ENCODE results near the gene FBXO24. TPM values are rescaled to one million over a fixed set of nuclear protein-coding genes. Genes with fewer than 3 reads are reported as not detected.
A peak's percentile ranks its signal among the peaks of the same experiment; 100 is the strongest.

Gene FBXO24
- total and polyA plus RNA-seq, 2 of the 8 experiments (the other 6 are each of a cell fraction or from before 2014, with no cell fraction given): 0.35 to 0.57 TPM

DNA sequence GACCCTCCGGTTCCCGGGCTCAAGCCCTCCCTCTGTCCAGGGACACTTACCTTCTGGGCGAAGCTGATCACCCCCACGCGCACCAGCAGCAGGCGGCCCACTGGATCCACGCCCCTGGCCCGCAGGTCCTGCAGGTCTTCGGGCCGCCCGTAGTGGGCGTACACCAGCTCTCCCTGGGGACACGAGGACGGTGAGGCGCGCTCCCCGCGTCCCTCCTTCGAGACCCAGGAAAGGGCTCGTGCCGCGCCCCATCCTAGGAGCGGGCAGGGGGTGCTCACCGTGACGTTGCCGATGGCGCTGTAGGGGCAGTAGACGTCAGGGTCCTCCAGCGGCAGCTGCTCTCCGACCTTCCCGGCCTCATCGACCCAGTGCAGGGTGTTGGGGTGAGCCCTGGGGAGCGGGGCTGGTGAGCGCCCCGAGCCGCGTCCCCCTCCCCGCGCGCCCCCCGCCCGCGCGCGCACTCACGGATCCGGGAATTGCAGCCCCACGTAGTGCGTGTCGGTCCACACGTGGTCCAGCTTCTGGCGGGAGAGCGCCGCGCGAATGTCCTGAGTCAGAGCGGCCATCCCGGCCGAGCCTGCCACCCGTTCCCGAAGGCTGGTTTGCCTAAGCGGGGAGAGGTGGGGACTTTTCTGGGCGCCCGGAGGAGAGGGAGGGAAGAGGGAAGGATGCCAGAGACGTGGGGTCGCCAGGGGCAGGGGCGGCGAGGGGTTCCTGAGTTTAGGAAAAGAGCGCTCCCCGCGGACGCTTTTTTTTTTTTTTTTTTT, 47.0 kb downstream of the FBXO24 start:
- H3K23me2 ChIP-seq (ENCODE audit: low read depth, low read length): peaks cover 6% of the 10 kb centered on the region; the same call in 1 of the 2 replicates
- TF ChIP-seq CREB1 (IDR thresholded peaks at IDR 0.05) (peak; percentile 90), JUND (IDR thresholded peaks at IDR 0.05; ENCODE audit: low read length) (no peak), SP4 (IDR thresholded peaks at IDR 0.05; ENCODE audit: low read length) (no peak), PHF8 (conservative IDR thresholded peaks at IDR 0.05; ENCODE audit: low read depth, low read length) (0 out of 2 replicates have a peak, but pooled peaks have one; percentile 37), RAD21 (IDR thresholded peaks at IDR 0.05 in 1 of 2, conservative IDR thresholded peaks at IDR 0.05 in 1 of 2; ENCODE audit: low read depth in 2 of 2, low read length in 2 of 2) (peak; percentile 22 to 32; a peak in 2 of 4 replicates)
- TF ChIP-seq, protein P1, sequence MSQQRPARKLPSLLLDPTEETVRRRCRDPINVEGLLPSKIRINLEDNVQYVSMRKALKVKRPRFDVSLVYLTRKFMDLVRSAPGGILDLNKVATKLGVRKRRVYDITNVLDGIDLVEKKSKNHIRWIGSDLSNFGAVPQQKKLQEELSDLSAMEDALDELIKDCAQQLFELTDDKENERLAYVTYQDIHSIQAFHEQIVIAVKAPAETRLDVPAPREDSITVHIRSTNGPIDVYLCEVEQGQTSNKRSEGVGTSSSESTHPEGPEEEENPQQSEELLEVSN (IDR thresholded peaks at IDR 0.05): peak; percentile 87

More for the DNA sequence above, 47.0 kb downstream of the FBXO24 start:
- no peak overlapping the region for H3K27ac ChIP-seq (ENCODE audit: low read depth, low read length)
- H2BK15ac ChIP-seq (ENCODE audit: low read length): peak overlapping the region; percentile 98; the same call in 1 of the 2 replicates
- no peak overlapping the region for H3K4ac ChIP-seq (replicated peaks; ENCODE audit: insufficient read length, low read depth, low read length)
- no peak overlapping the region for H2BK20ac ChIP-seq (ENCODE audit: low read length)
- peak overlapping the region; percentile 97 for H4K8ac ChIP-seq (ENCODE audit: extremely low read depth, insufficient read depth, low read length)
- no peaks in the 10 kb centered on the region; the same call in 1 of the 2 replicates for H3K79me1 ChIP-seq (ENCODE audit: low read depth, low read length)
- peak overlapping the region; percentile 89 for H4K91ac ChIP-seq (replicated peaks; ENCODE audit: insufficient read length, low read length)
- peaks cover 0 to 16% (median 9%) of the 10 kb centered on the region in 4 experiments; a peak in 5 of 7 replicates for H3K27me3 ChIP-seq (replicated peaks in 1 of 4; ENCODE audit: control insufficient read depth in 3 of 4, extremely low read depth in 1 of 4, insufficient read depth in 3 of 4, low read length in 3 of 4)
- H3K9me3 ChIP-seq (ENCODE audit: insufficient read depth in 2 of 2, low read depth in 1 of 2, low read length in 1 of 2): no peaks in the 10 kb centered on the region
- POLR2A ChIA-PET (ENCODE audit: partially characterized antibody): interaction anchor here (0.6 to 3.4 kb wide), 16 partner anchors 9 to 346 kb away, joined by 3 to 20 read pairs (median 4); partner anchors contain the start of genes EPHB4, FBXO24, LRCH4 and MEPCE
- H2AK5ac ChIP-seq (ENCODE audit: low read depth, low read length): no peak overlapping the region
- H2BK120ac ChIP-seq (replicated peaks; ENCODE audit: low read depth, low read length): no peak overlapping the region
- peak overlapping the region; percentile 53; the same call in 1 of the 2 replicates for H2BK12ac ChIP-seq (ENCODE audit: low read depth, low read length)
- no peak overlapping the region for H3K23ac ChIP-seq (ENCODE audit: insufficient read length)
- H2AFZ ChIP-seq (ENCODE audit: low read length): peak overlapping the region; percentile 31; the same call in 1 of the 2 replicates
- no peak for FAIRE-seq
- peak overlapping the region; percentile 60 to 89 (median 61) for H3K4me3 ChIP-seq (ENCODE audit: extremely low read depth in 1 of 4, insufficient read depth in 2 of 4, low read depth in 3 of 4, low read length in 4 of 4)
- peaks cover 0 to 1% of the 10 kb centered on the region in 2 experiments for H4K20me1 ChIP-seq (replicated peaks in 1 of 2; ENCODE audit: control insufficient read depth in 1 of 2, insufficient read depth in 2 of 2, low read length in 2 of 2)
- H3K18ac ChIP-seq (ENCODE audit: extremely low read depth, low read length): peak overlapping the region; percentile 93
- H3K36me3 ChIP-seq (ENCODE audit: control insufficient read depth in 2 of 4, insufficient read depth in 4 of 4, low read length in 3 of 4): no peaks in the 10 kb centered on the region
- H4K5ac ChIP-seq (ENCODE audit: insufficient read length, low read depth, low read length): no peak overlapping the region
- peak overlapping the region in 3 of 4 experiments; percentile 8 to 69 (median 13); a peak in 3 of 7 replicates for H3K9ac ChIP-seq (replicated peaks in 1 of 4; ENCODE audit: extremely low read depth in 1 of 4, low read depth in 3 of 4, low read length in 3 of 4)
- no peak overlapping the region for H3K14ac ChIP-seq (ENCODE audit: insufficient read length)
- peak in 1 of 2 experiments; percentile 84 for DNase-seq (ENCODE audit: low read depth in 1 of 2, low spot score in 2 of 2)
- 0 out of 2 replicates have a peak overlapping the region, but pooled peaks have one; percentile 12 for H2BK5ac ChIP-seq (ENCODE audit: low read depth, low read length)
- CTCF ChIA-PET (ENCODE audit: partially characterized antibody): interaction anchor here (0.7 to 5.1 kb wide), 33 partner anchors 9 to 219 kb away, joined by 3 to 46 read pairs (median 5); partner anchors contain the start of genes ACTL6B, FBXO24, LRCH4 and MOSPD3
- peak overlapping the region; percentile 61 to 92 for H3K4me2 ChIP-seq (ENCODE audit: insufficient read depth in 1 of 2, low read depth in 2 of 2, low read length in 2 of 2)
- H3K4me1 ChIP-seq (replicated peaks in 1 of 4; ENCODE audit: control insufficient read depth in 3 of 4, insufficient read depth in 4 of 4, low read length in 3 of 4): peaks cover 0 to 3% (median 3%) of the 10 kb centered on the region in 4 experiments; a peak in 5 of 7 replicates
- 4% methylated on average over 37 of the region's 72 CpGs; no CpG with 5 or more reads in 1 of the 2 experiments for WGBS, 2 experiments (ENCODE audit: extremely low coverage in 1 of 2, insufficient coverage in 1 of 2, insufficient read length in 1 of 2, insufficient replicate concordance in 2 of 2, low coverage in 1 of 2, low lambda C conversion rate in 2 of 2, missing lambda C conversion rate in 1 of 2)
- H3K56ac ChIP-seq (replicated peaks; ENCODE audit: insufficient read length, low read depth, low read length): peak overlapping the region; percentile 69
- H3K79me2 ChIP-seq (ENCODE audit: control insufficient read depth in 1 of 2, insufficient read depth in 2 of 2, low read length in 2 of 2): no peaks in the 10 kb centered on the region

Measured in H1 (cell line).